ENCODE measurements around the gene AIFM2.

DNA sequence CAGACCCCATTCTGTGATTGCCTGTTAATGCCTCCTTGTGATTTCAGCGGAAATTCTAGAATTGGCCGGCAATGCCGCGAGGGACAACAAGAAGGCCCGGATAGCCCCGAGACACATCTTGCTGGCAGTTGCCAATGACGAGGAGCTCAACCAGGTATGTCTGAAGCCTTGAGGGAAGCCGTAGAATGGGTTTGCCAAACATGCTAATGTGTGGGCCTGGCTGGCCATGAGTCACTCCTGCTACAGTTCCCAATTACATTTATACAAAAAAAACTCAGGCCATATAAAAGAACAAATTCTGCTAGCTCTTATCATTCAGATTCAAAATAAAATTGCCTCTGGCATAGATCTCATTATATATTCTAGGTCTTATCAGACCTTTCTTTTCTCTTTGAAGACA, 42.6 kb downstream of the AIFM2 start:
- TF ChIP-seq POLR2AphosphoS5 (IDR thresholded peaks at IDR 0.05; ENCODE audit: low read depth, low read length), result no peak
- TF ChIP-seq, protein P1, sequence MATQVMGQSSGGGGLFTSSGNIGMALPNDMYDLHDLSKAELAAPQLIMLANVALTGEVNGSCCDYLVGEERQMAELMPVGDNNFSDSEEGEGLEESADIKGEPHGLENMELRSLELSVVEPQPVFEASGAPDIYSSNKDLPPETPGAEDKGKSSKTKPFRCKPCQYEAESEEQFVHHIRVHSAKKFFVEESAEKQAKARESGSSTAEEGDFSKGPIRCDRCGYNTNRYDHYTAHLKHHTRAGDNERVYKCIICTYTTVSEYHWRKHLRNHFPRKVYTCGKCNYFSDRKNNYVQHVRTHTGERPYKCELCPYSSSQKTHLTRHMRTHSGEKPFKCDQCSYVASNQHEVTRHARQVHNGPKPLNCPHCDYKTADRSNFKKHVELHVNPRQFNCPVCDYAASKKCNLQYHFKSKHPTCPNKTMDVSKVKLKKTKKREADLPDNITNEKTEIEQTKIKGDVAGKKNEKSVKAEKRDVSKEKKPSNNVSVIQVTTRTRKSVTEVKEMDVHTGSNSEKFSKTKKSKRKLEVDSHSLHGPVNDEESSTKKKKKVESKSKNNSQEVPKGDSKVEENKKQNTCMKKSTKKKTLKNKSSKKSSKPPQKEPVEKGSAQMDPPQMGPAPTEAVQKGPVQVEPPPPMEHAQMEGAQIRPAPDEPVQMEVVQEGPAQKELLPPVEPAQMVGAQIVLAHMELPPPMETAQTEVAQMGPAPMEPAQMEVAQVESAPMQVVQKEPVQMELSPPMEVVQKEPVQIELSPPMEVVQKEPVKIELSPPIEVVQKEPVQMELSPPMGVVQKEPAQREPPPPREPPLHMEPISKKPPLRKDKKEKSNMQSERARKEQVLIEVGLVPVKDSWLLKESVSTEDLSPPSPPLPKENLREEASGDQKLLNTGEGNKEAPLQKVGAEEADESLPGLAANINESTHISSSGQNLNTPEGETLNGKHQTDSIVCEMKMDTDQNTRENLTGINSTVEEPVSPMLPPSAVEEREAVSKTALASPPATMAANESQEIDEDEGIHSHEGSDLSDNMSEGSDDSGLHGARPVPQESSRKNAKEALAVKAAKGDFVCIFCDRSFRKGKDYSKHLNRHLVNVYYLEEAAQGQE (IDR thresholded peaks at IDR 0.05; ENCODE audit: insufficient read depth in 1 of 2, low read depth in 2 of 2, low read length in 2 of 2), result no peak

All from PFSK-1 (cell line).